NCI-H1105 (cell line): ENCODE data around the gene EVI5L.
"Not testable (repeated sequence)": the region's sequence is repeated elsewhere in the genome, so short reads cannot be mapped to it uniquely, and the experiment has no call there.

Experiments
- DNase-seq: peaks from one replicate; lab custom pipeline; 2025; lab: John Stamatoyannopoulos, UW

EVI5L gene

GRCh38 chr19:7846155-7846646 lies 16.2 kb downstream of the EVI5L start:
- no peak for DNase-seq

DNA sequence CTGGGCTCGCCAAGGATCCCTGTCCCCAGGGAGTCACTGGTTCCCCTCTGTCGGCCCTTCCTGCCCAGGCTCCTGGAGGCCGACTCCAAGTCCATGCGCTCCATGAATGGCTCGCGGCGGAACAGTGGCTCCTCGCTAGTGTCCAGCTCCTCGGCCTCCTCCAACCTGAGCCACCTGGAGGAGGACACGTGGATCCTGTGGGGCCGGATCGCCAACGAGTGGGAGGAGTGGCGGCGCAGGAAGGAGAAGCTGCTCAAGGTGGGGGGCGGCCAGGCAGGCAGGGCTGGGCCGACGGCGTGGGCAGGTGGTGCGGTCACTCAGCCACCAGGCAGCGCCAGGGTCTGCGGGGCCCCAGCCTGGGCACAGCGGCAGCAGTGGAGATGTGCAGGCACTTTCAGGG lies 17.6 kb downstream of the EVI5L start:
- no peak for DNase-seq

GRCh38 chr19:7848779-7849457 lies 18.9 kb downstream of the EVI5L start:
- DNase-seq = no peak

DNA sequence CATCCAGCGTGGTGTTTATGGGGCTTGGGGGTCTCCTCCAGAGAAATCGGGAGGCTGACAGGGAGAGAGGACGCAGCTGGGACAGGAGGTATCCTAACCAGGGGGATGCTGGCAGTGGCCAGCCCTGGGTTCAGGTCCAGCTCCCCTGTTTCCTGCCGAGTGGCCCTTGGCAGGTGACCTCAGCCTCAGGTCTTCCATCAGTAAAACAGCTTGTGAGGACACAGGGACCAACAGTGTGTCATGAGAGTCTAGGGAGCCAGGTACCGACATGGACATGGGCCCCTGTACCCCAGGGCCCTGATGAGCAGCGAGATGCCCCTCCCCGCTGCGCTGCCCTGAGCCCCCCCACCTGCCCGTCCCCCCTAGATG lies 19.6 kb downstream of the EVI5L start:
- no peak for DNase-seq

DNA sequence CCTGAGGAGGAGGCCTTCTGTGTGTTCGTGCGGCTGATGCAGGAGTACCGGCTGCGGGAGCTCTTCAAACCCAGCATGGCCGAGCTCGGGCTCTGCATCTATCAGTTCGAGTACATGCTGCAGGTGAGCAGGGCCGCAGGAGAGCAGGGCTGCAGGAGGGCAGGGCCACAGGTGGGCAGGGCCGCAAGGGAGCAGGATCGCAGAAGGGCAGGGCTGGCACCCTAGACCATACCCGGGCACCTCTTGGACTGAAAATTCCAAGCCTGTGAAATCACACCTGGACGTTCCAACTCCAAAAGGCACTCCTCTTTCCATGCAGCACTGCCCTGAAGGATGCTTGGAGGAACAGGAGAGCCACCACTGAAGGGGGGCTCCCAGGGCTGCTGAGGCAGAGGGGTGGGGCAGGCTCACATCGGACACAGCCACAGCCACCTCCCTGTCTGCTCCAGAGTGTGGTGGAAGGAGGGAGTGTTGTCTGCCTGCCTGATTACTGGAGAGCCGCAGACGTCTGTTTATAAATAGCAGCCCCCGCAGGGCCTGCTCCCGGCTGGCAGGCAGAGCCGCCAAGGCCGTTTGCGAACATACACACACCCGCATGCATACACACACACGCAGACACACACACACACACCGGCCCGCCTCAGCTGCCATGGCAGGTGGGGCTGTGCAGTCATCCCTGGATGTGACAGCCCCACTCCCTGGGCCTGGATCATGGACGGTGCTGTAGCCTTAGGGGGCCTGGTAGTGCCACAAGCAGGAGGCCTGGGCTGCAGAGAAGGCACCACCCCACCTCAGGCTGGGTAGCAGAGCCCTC lies 20.2 kb downstream of the EVI5L start:
- no peak for DNase-seq

DNA sequence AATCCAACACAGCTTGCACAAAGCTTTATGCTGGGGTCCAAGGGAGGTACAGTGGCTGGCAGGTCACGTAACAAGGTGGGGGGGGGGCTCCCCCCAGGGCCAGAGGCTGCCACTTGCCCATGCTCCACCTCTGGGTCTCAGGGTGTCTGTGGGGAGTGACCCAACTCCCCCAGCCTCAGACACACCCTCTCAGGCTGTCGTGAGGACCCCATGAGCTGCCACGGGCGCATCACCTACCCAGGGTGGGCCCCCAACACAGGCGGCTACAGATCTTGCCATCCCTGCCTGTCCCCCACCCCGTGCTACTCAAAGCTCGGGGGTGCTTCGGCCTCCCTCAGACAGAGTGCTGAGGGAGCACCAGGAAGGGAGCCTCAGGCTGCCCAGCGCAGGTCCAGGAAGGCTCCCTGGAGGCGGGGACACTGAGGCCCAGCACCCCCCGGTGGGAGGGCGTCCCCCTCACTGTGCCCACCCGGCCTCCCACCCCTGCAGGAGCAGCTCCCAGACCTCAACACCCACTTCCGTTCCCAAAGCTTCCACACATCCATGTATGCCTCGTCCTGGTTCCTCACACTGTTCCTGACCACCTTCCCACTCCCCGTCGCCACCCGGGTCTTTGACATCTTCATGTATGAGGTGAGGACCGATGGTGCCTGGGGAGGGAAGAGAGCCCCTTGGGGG lies 21.1 kb downstream of the EVI5L start:
- DNase-seq = no peak

GRCh38 chr19:7851623-7852500 lies 21.8 kb downstream of the EVI5L start:
- DNase-seq = no peak

GRCh38 chr19:7852851-7853769 lies 23.1 kb downstream of the EVI5L start:
- peak; percentile 90 for DNase-seq

- DNase-seq = no peak
These were observed 23.7 kb downstream of the EVI5L start for GRCh38 chr19:7853770-7854128.

- no peak for DNase-seq
These were observed 25.5 kb downstream of the EVI5L start for GRCh38 chr19:7855426-7856108.

DNA sequence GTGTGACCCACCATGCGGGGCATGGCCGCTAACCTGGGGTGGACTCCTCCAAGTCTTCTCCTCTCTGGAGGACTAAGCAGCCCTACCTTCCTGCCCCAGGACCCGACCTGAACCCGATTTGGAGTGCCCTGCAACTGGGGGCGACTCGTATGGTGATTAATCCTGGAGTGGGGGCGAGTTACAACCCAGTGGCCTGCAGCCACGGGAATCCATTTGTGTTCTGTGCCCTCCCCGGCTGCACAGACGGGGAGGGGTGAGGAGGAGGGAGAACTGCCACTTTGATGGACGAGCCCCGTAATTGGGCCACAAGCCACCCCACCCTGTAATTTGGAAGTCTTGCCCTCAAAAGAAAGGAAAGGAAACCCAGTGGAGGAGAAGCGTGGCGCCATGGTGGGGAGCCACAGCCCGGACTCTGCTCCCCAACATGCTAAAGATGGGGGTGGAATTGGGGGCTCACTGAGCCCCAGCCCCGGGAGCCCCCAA lies 26.1 kb downstream of the EVI5L start:
- DNase-seq = no peak

GRCh38 chr19:7856679-7857663 lies 27.0 kb downstream of the EVI5L start:
- DNase-seq = no peak

DNA sequence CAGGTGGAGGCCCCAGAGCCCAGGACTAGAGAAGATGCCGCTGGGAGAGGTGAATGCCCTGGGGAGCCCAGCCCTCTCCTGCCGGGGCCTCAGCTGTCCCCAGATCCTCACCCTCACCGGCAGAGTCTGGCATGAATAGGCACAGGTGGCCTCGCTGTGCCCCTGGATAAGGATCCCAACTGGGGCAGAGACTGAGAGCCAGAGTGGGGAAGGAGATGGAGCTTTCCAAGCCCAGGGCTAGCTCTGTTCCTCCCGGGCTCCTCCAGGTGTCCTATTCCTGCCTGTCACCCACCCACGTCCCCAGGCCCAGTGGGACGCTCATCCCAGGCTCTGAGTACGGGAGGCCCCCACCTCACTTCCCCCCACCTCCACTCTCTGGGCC lies 27.7 kb downstream of the EVI5L start:
- no peak for DNase-seq

GRCh38 chr19:7858109-7858770 lies 28.2 kb downstream of the EVI5L start:
- DNase-seq = peak; percentile 37

GRCh38 chr19:7859087-7859486 lies 29.1 kb downstream of the EVI5L start:
- not testable (repeated sequence) for DNase-seq

- DNase-seq = no peak
These were observed 30.1 kb downstream of the EVI5L start for GRCh38 chr19:7859831-7860713.
